ENCODE data around the gene METTL26.

METTL26 gene

GRCh38 chr16:588889-589657, 47.0 kb downstream of the METTL26 start:
- no peak for TF ChIP-seq CTCF (conservative IDR thresholded peaks at IDR 0.05; ENCODE audit: low read depth, low read length)
- peak; percentile 97 for DNase-seq (ENCODE audit: low read depth)
- H3K4me3 ChIP-seq (ENCODE audit: low read depth, low read length): peak overlapping the region; percentile 93

- DNase-seq (ENCODE audit: low read depth): peak; percentile 79
- H3K4me3 ChIP-seq (ENCODE audit: low read depth, low read length): peak overlapping the region; percentile 93
- no peak for TF ChIP-seq CTCF (conservative IDR thresholded peaks at IDR 0.05; ENCODE audit: low read depth, low read length)
These were observed 47.5 kb downstream of the METTL26 start for GRCh38 chr16:588639-588888.

- TF ChIP-seq CTCF (conservative IDR thresholded peaks at IDR 0.05; ENCODE audit: low read depth, low read length): no peak
- no peak for DNase-seq (ENCODE audit: low read depth)
- no peak overlapping the region for H3K4me3 ChIP-seq (ENCODE audit: low read depth, low read length)
These were observed 49.2 kb downstream of the METTL26 start for GRCh38 chr16:586645-587590.

- H3K4me3 ChIP-seq (ENCODE audit: low read depth, low read length): no peak overlapping the region
- no peak for TF ChIP-seq CTCF (conservative IDR thresholded peaks at IDR 0.05; ENCODE audit: low read depth, low read length)
- DNase-seq (ENCODE audit: low read depth): no peak
These were observed 50.0 kb downstream of the METTL26 start for GRCh38 chr16:586047-586644.

GRCh38 chr16:585351-585750, 50.8 kb downstream of the METTL26 start:
- no peak for DNase-seq (ENCODE audit: low read depth)
- no peak overlapping the region for H3K4me3 ChIP-seq (ENCODE audit: low read depth, low read length)
- no peak for TF ChIP-seq CTCF (conservative IDR thresholded peaks at IDR 0.05; ENCODE audit: low read depth, low read length)

Data from choroid plexus epithelial cell (primary cell).